K562 (cell line): ENCODE measurements around the gene NUSAP1. TPM values are rescaled to one million over a fixed set of nuclear protein-coding genes. Genes with fewer than 3 reads are reported as not detected.

Source experiments
- BRCA1 ChIP-seq, 2 experiments: fragments of 450-650 bp in 1 of 2; sonication (generic) in 1 of 2; formaldehyde crosslinking in 1 of 2; IDR thresholded peaks; 2 replicates each; pipeline versions ENCODE4 v1.5.0 to v1.6.1; 2017 to 2020; ENCODE audit warnings: mild to moderate bottlenecking in 1 of 2, missing genetic modification reagents in 1 of 2
- NFYB ChIP-seq: IDR thresholded peaks from 2 replicates; pipeline ENCODE4 v1.6.1; 2011; ENCODE audit warnings: mild to moderate bottlenecking, moderate library complexity; ENCODE audit not compliant: insufficient read length; ENCODE audit errors: extremely low read depth
- PTTG1 ChIP-seq: fragments of 450-650 bp; IDR thresholded peaks from 2 replicates; pipeline ENCODE4 v1.6.1; 2016; ENCODE audit warnings: low read depth, mild to moderate bottlenecking, missing genetic modification characterization, missing compliant biosample characterization
- RBBP5 ChIP-seq: fragments of 200-600 bp; sonication (generic); IDR thresholded peaks from 2 replicates; pipeline ENCODE4 v1.6.1; 2012; ENCODE audit warnings: borderline replicate concordance, mild to moderate bottlenecking, low read length, control low read depth, inconsistent platforms; ENCODE audit not compliant: insufficient read depth, poor library complexity, severe bottlenecking
- SIN3B ChIP-seq: fragments of 450-650 bp; IDR thresholded peaks from 2 replicates; pipeline ENCODE4 v1.6.1; 2017; ENCODE audit warnings: low read depth, mild to moderate bottlenecking, moderate library complexity
- SMAD4 ChIP-seq: fragments of 250-450 bp; sonication (Bioruptor Pico); conservative IDR thresholded peaks from 2 replicates; pipeline ENCODE4 v1.8.0; 2021; ENCODE audit warnings: inconsistent platforms, mild to moderate bottlenecking, moderate library complexity
- TBP ChIP-seq: optimal IDR thresholded peaks from 2 replicates; pipeline ENCODE3; 2011; ENCODE audit warnings: low read depth, low read length, improper control_type of control experiment
- TOE1 ChIP-seq, 2 experiments: fragments of 450-650 bp in 1 of 2; sonication (generic) in 1 of 2; formaldehyde crosslinking in 1 of 2; IDR thresholded peaks; 2 replicates each; pipeline versions ENCODE4 v1.7.1 to v1.8.0; 2016 to 2022; ENCODE audit warnings: borderline replicate concordance in 2 of 2, mild to moderate bottlenecking in 2 of 2, antibody characterized with exemption in 1 of 2, inconsistent platforms in 1 of 2, low read depth in 1 of 2, missing genetic modification reagents in 1 of 2, moderate library complexity in 1 of 2
- YY1 ChIP-seq, 3 experiments: IDR thresholded peaks; 2 replicates each; pipeline ENCODE4 v1.6.1; 2011; ENCODE audit warnings: low read length in 2 of 3, mild to moderate bottlenecking in 2 of 3, moderate library complexity in 2 of 3, borderline replicate concordance in 1 of 3, control low read depth in 1 of 3, low read depth in 1 of 3; ENCODE audit not compliant: insufficient read depth in 3 of 3, insufficient replicate concordance in 2 of 3, control insufficient read depth in 1 of 3, insufficient read length in 1 of 3; ENCODE audit errors: extremely low read depth in 1 of 3
- ZC3H11A ChIP-seq: IDR thresholded peaks from 2 replicates; pipeline ENCODE4 v1.6.1; 2012; ENCODE audit warnings: low read depth, low read length, improper control_type of control experiment
- ZNF217 ChIP-seq: sonication (generic); formaldehyde crosslinking; IDR thresholded peaks from 2 replicates; pipeline ENCODE4 v1.8.0; 2022; ENCODE audit warnings: mild to moderate bottlenecking, missing genetic modification reagents
- ZNF586 ChIP-seq: fragments of 450-650 bp; formaldehyde crosslinking; conservative IDR thresholded peaks from 2 replicates; pipeline ENCODE4 v1.4.0; 2020; ENCODE audit warnings: mild to moderate bottlenecking, moderate library complexity
- polyA plus RNA-seq, 8 experiments: library from polyadenylated mRNA; depleted of rRNA in 4 of 8; stranded (reverse) in 5 of 8; unstranded in 3 of 8; fragments of >200 nt; fragmentation: Nextera tagmentation in 2 of 8; fragmentation: Illumina TruSeq in 1 of 8; extraction: Ambion mirVana in 2 of 8; extraction: Trizol in 1 of 8; gene quantifications; 2 replicates each; pipeline versions ENCODE4 v1.2.1 to v1.2.3, GENCODE V29; 2011 to 2014; ENCODE audit warnings: inconsistent platforms in 1 of 8, missing spikeins in 1 of 8
- total RNA-seq, 7 experiments: library from RNA; depleted of rRNA in 6 of 7; stranded (reverse); fragments of >200 nt in 6 of 7; fragmentation: Illumina TruSeq in 2 of 7; extraction: Trizol in 2 of 7; gene quantifications; 2 replicates each; pipeline versions ENCODE4 v1.2.1 to v1.2.3, GENCODE V29; 2011 to 2021; ENCODE audit warnings: low replicate concordance in 1 of 7
- TF ChIP-seq, protein P1 (sequence below): fragments of 250-450 bp; sonication (Bioruptor Pico); IDR thresholded peaks from 2 replicates; pipeline ENCODE4 v1.9.0; 2021; ENCODE audit warnings: mild to moderate bottlenecking
- TF ChIP-seq, protein P2 (sequence below): sonication (generic); formaldehyde crosslinking; IDR thresholded peaks from 2 replicates; pipeline ENCODE4 v1.8.0; 2022; ENCODE audit warnings: mild to moderate bottlenecking, missing genetic modification reagents
- TF ChIP-seq, protein P3 (sequence below): fragments of 250-450 bp; sonication (Bioruptor Pico); IDR thresholded peaks from 2 replicates; pipeline ENCODE4 v1.9.0; 2021; ENCODE audit warnings: mild to moderate bottlenecking, inconsistent platforms

NUSAP1 gene
- total and polyA plus RNA-seq, 9 of the 15 experiments (the other 6 are each of a cell fraction or from before 2014, with no cell fraction given), result 119 to 266 (median 227) TPM

DNA sequence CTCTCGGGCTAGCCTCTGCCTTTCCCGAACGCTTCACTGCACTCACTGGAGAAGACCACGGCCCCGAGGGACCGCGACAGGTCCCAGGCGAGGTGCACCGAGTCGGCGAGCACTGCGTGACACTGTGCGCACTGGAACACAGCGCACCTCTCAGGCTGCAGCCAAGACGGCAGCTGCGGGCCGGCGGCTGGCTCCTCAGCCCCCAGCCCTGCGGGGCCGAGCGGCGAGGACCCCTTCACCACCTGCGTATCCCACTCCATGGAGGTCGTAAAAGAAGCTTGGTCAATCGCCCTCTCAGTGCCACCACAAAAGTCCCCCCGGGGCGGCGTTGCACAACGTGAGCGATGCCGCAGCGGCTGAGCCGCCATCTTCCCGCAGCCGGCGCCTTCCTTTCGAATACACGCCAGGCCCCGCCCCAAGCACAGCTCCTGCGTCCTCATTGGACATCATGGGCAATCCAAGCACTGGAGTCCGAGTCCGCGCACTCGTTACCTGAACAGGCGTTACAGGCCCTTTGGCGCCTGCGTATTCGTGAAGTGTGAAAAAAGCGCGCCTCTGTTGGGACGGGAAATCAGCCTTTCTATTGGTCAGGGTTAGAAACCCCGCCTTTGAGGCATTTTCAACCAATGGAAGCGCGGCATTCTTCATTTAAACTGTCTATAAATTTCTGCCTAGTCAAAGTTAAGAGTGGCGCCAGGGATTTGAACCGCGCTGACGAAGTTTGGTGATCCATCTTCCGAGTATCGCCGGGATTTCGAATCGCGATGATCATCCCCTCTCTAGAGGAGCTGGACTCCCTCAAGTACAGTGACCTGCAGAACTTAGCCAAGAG lies at the start of gene NUSAP1, which contains the start of gene OIP5 (continued):
- TF ChIP-seq, protein P1, sequence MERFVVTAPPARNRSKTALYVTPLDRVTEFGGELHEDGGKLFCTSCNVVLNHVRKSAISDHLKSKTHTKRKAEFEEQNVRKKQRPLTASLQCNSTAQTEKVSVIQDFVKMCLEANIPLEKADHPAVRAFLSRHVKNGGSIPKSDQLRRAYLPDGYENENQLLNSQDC (CRISPR knock-in tag), result peak; percentile 69; the same call in 1 of the 2 replicates
- TF ChIP-seq YY1 (IDR thresholded peaks at IDR 0.05; ENCODE audit: borderline replicate concordance in 1 of 3, control insufficient read depth in 1 of 3, extremely low read depth in 1 of 3, insufficient read depth in 3 of 3, insufficient read length in 1 of 3, insufficient replicate concordance in 2 of 3, low read depth in 1 of 3, low read length in 2 of 3) (peak; percentile 93 to 98 (median 95)), ZC3H11A (no peak), RBBP5 (peak; percentile 81), TOE1 (IDR thresholded peaks at IDR 0.05; ENCODE audit: borderline replicate concordance) (peak; percentile 39; the same call in 1 of the 2 replicates), TOE1 (CRISPR knock-in tag; IDR thresholded peaks at IDR 0.05; ENCODE audit: borderline replicate concordance, low read depth) (no peak; the same call in 1 of the 2 replicates), ZNF217 (no peak), SMAD4 (CRISPR knock-in tag) (peak; percentile 26; the same call in 1 of the 2 replicates), SIN3B (peak; percentile 87), PTTG1 (no peak), NFYB (peak; percentile 44), BRCA1 (IDR thresholded peaks at IDR 0.05) (no peak), BRCA1 (CRISPR knock-in tag; IDR thresholded peaks at IDR 0.05) (peak; percentile 81; the same call in 1 of the 2 replicates), ZNF586 (CRISPR knock-in tag) (no peak), TBP (peak; percentile 95)
- TF ChIP-seq, protein P2, sequence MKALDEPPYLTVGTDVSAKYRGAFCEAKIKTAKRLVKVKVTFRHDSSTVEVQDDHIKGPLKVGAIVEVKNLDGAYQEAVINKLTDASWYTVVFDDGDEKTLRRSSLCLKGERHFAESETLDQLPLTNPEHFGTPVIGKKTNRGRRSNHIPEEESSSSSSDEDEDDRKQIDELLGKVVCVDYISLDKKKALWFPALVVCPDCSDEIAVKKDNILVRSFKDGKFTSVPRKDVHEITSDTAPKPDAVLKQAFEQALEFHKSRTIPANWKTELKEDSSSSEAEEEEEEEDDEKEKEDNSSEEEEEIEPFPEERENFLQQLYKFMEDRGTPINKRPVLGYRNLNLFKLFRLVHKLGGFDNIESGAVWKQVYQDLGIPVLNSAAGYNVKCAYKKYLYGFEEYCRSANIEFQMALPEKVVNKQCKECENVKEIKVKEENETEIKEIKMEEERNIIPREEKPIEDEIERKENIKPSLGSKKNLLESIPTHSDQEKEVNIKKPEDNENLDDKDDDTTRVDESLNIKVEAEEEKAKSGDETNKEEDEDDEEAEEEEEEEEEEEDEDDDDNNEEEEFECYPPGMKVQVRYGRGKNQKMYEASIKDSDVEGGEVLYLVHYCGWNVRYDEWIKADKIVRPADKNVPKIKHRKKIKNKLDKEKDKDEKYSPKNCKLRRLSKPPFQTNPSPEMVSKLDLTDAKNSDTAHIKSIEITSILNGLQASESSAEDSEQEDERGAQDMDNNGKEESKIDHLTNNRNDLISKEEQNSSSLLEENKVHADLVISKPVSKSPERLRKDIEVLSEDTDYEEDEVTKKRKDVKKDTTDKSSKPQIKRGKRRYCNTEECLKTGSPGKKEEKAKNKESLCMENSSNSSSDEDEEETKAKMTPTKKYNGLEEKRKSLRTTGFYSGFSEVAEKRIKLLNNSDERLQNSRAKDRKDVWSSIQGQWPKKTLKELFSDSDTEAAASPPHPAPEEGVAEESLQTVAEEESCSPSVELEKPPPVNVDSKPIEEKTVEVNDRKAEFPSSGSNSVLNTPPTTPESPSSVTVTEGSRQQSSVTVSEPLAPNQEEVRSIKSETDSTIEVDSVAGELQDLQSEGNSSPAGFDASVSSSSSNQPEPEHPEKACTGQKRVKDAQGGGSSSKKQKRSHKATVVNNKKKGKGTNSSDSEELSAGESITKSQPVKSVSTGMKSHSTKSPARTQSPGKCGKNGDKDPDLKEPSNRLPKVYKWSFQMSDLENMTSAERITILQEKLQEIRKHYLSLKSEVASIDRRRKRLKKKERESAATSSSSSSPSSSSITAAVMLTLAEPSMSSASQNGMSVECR (CRISPR knock-in tag), result peak; percentile 95
- TF ChIP-seq, protein P3, sequence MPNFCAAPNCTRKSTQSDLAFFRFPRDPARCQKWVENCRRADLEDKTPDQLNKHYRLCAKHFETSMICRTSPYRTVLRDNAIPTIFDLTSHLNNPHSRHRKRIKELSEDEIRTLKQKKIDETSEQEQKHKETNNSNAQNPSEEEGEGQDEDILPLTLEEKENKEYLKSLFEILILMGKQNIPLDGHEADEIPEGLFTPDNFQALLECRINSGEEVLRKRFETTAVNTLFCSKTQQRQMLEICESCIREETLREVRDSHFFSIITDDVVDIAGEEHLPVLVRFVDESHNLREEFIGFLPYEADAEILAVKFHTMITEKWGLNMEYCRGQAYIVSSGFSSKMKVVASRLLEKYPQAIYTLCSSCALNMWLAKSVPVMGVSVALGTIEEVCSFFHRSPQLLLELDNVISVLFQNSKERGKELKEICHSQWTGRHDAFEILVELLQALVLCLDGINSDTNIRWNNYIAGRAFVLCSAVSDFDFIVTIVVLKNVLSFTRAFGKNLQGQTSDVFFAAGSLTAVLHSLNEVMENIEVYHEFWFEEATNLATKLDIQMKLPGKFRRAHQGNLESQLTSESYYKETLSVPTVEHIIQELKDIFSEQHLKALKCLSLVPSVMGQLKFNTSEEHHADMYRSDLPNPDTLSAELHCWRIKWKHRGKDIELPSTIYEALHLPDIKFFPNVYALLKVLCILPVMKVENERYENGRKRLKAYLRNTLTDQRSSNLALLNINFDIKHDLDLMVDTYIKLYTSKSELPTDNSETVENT (CRISPR knock-in tag), result peak; percentile 94
